GM12801 (cell line): Measurements from ENCODE around the gene SLC25A22.

Experiments used
- TF ChIP-seq, protein P1 (sequence below): IDR thresholded peaks from one replicate; pipeline ENCODE4 v1.5.1; 2011; ENCODE audit warnings: control low read depth; ENCODE audit not compliant: insufficient read length; ENCODE audit errors: extremely low read depth

Gene SLC25A22

GRCh38 chr11:792535-792821 is 5.6 kb downstream of the SLC25A22 start:
- TF ChIP-seq, protein P1, sequence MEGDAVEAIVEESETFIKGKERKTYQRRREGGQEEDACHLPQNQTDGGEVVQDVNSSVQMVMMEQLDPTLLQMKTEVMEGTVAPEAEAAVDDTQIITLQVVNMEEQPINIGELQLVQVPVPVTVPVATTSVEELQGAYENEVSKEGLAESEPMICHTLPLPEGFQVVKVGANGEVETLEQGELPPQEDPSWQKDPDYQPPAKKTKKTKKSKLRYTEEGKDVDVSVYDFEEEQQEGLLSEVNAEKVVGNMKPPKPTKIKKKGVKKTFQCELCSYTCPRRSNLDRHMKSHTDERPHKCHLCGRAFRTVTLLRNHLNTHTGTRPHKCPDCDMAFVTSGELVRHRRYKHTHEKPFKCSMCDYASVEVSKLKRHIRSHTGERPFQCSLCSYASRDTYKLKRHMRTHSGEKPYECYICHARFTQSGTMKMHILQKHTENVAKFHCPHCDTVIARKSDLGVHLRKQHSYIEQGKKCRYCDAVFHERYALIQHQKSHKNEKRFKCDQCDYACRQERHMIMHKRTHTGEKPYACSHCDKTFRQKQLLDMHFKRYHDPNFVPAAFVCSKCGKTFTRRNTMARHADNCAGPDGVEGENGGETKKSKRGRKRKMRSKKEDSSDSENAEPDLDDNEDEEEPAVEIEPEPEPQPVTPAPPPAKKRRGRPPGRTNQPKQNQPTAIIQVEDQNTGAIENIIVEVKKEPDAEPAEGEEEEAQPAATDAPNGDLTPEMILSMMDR: no peak

- TF ChIP-seq, protein P1: no peak
Measured at GRCh38 chr11:791658-792534, 6.2 kb downstream of the SLC25A22 start.

DNA sequence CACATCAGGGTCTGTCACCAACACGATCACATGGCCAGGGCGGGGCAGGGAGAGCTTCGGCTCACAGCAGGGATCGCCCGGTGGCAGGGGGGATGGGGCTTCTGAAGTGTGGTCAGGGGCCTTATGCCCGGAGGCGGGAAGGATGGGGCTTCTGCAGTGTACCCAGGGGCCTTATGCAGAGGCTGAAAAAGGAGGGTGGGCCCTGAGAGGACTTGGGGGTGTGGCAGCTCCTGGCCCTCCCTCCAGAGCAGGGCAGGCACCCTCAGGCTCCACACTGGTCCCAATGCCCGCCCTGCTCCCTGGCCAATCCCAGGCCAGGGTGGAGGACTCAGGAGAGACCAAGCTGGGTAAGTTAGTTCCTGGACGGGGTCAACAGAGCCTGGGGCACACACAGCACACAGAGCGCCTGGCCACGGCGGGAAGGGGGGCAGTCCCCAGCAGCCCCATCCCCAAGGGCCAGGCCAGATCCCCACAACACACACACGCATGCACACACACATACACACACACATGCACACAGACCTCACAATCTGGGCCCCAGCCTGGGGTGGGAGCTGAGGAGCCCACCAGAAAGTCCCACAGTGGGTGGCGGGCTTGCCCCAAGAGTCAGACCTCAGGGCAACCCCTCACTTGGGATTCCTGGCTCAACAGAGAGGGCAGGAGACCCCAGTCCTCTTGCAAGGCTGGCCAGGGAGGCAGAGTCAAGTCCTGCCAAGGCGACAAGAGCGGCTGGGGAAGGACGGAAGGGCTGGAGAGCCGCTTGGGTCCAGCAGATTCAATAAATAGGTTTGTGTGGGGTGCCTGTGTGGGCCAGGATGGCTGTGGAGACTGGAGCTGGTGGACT is 7.1 kb downstream of the SLC25A22 start:
- TF ChIP-seq, protein P1: no peak

GRCh38 chr11:789943-790342 is 8.1 kb downstream of the SLC25A22 start, which contains the start of gene CEND1:
Gene CEND1, minus strand, starts transcription at chr11:790090. Its CDS starts 1,514 bp downstream, at chr11:788576.
- TF ChIP-seq, protein P1: no peak

DNA sequence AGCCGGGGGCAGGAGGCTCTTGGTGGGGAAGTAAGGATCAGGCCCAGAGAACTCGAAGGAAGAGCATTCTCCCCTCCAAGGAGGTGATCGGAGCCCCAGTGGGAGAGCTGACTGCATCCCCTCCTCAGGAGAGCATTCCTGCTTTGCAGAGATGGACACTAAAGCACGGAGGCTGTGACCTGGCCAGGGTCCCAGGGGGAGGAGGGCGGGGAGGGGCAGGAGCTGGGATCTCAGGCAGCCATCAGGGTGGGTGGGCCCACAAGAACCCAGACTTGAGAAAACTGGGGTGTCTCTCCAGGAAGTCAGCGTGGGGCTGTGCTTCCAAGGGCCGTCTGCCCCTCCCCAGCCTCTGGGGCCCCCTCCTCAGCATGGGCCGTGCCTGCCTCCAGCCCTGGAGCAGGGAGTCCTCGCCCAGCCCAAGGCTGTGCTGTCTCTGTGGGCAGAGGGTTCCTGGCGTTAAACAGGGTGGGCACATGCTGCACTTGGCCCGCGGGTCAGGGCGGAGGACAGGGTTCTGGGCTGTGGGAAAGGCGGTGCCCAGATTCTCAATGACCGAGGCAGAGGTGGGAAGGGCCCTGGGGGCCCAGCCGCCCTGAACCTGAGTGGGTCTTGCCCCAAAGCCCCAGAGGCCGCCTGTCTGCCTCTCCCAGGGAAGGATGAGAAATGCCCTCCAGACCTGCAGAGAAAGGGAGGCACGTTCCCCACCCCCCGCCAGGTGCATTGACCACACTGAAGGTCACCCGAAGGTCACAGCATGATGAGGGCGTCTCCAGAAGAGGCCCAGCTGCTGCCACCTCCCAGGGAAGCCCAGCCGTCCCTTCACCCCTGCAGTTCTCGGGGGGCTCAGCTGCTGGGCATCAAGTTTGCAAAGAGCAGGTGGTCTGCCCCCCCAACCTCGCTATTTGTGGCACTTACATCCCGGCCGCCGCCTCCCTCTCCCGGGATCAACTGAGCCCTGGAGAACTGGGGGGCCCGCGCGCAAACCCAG is 8.8 kb downstream of the SLC25A22 start:
- TF ChIP-seq, protein P1: no peak

DNA sequence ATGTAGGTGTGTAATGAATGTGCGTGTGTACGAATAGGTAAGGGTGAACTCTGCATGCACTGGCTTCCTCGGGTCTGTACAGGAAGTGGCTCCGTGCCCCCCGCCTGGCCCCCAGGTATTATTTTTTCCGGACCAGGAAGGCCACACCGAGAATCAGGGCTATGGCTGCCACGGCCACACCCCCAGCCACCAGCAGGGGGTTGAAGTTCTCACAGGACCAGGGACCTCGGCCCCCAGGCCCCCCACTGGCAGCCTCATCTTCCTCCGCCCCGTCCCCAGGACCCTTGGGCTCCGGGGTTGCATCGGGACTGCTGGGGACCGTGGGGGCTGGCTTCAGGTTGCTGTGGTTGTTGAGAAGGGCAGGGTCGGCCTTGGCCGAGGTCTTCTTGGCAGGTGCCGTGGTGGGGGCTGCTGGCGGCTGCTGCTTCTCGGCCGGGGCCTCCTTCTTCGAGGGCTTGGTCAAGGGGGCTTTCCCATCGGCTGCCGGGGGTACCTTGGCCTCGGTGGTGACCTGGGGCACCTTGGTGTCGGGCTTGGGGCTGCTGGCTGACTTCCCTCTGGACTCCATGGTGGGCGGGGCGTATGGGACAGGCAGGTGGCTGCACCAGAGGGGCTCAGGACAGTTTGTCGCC is 10.0 kb downstream of the SLC25A22 start:
- TF ChIP-seq, protein P1: no peak
